ENCODE measurements around the gene FIBP. TPM values are rescaled to one million over a fixed set of nuclear protein-coding genes. Genes with fewer than 3 reads are reported as not detected.
A peak's percentile ranks its signal among the peaks of the same experiment; 100 is the strongest.

FIBP gene
- total RNA-seq, 3 donors from 2014 or later, result 51.2 to 68.5 (median 51.7) TPM

DNA sequence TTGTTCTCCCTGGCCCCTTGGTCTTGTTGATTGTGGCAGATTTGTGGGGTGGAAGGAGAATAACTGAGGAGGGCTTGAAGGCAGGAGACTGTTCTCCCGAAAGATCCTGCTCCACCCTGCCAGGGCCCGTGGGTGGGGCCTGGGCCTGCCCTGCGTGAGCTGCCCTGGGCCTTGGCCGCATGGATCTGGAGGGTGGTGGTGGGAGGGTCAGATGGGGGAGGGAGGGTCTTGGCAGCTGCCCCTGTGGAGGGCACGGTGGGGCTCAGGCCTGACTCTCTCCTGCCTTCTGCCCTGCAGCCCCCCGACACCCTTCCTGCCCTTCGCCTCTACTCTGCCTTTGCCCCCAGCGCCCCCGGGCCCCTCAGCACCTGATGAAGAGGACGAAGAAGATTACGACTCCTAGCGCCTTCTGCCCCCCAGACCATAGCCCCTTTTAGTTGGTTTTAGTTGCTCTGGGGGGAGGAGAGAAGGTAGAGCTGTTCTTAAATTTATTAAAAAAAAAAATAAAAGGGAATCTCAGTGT is 32.8 kb upstream of the FIBP start:
- Histone ChIP-seq H3K4me1 (peaks cover 7 to 26% of the 10 kb centered on the region in 2 donors), H3K9me3 (no peaks in the 10 kb centered on the region), H3K27ac (peak overlapping the region in 1 of 2 donors; percentile 99), H3K27me3 (no peaks in the 10 kb centered on the region), H3K36me3 (no peaks in the 10 kb centered on the region), H3K4me3 (peak overlapping the region in 2 of 3 donors; percentile 95 to 98)
- TF ChIP-seq POLR2AphosphoS5 (IDR thresholded peaks at IDR 0.05), result no peak
- no peak for TF ChIP-seq POLR2A (IDR thresholded peaks at IDR 0.05)
- TF ChIP-seq, protein P1, sequence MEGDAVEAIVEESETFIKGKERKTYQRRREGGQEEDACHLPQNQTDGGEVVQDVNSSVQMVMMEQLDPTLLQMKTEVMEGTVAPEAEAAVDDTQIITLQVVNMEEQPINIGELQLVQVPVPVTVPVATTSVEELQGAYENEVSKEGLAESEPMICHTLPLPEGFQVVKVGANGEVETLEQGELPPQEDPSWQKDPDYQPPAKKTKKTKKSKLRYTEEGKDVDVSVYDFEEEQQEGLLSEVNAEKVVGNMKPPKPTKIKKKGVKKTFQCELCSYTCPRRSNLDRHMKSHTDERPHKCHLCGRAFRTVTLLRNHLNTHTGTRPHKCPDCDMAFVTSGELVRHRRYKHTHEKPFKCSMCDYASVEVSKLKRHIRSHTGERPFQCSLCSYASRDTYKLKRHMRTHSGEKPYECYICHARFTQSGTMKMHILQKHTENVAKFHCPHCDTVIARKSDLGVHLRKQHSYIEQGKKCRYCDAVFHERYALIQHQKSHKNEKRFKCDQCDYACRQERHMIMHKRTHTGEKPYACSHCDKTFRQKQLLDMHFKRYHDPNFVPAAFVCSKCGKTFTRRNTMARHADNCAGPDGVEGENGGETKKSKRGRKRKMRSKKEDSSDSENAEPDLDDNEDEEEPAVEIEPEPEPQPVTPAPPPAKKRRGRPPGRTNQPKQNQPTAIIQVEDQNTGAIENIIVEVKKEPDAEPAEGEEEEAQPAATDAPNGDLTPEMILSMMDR (IDR thresholded peaks at IDR 0.05), result no peak
- DNase-seq (ENCODE audit: low spot score in 2 of 2), result no peak
- intact Hi-C loops (cut with DNase I; ENCODE audit: low total_unique reads), result no loop called here

DNA sequence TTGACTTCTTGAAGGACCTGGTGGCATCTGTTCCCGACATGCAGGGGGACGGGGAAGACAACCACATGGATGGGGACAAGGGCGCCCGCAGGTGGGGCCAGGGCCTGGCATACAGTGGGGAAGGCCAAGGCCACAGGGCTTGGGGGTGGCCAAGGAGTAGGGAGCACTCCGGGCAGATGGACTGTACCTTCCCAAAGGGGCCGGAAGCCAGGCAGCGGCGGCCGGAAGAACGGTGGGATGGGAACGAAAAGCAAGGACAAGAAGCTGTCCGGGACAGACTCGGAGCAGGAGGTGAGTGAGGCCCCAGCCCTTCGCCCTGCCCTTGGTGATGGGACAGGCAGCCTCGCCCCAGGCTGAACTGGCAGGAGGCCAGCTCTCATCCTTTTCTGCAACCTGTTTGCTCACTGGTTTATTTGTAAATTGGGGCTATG is 32.1 kb upstream of the FIBP start:
- intact Hi-C loops (cut with DNase I; ENCODE audit: low total_unique reads), result loop anchor here (1.0 kb wide), 1 partner anchor 30 kb away; the partner anchor contains the start of gene CCDC85B
- Histone ChIP-seq H3K27me3 (no peaks in the 10 kb centered on the region), H3K36me3 (no peaks in the 10 kb centered on the region), H3K27ac (peak overlapping the region; percentile 94 to 99), H3K4me3 (peak overlapping the region; percentile 78 to 98 (median 95)), H3K4me1 (peaks cover 9 to 29% of the 10 kb centered on the region in 2 donors), H3K9me3 (no peaks in the 10 kb centered on the region)
- no peak for TF ChIP-seq POLR2A (IDR thresholded peaks at IDR 0.05)
- no peak for TF ChIP-seq POLR2AphosphoS5 (IDR thresholded peaks at IDR 0.05)
- TF ChIP-seq, protein P1 (IDR thresholded peaks at IDR 0.05), result no peak
- DNase-seq (ENCODE audit: low spot score in 2 of 2), result no peak

DNA sequence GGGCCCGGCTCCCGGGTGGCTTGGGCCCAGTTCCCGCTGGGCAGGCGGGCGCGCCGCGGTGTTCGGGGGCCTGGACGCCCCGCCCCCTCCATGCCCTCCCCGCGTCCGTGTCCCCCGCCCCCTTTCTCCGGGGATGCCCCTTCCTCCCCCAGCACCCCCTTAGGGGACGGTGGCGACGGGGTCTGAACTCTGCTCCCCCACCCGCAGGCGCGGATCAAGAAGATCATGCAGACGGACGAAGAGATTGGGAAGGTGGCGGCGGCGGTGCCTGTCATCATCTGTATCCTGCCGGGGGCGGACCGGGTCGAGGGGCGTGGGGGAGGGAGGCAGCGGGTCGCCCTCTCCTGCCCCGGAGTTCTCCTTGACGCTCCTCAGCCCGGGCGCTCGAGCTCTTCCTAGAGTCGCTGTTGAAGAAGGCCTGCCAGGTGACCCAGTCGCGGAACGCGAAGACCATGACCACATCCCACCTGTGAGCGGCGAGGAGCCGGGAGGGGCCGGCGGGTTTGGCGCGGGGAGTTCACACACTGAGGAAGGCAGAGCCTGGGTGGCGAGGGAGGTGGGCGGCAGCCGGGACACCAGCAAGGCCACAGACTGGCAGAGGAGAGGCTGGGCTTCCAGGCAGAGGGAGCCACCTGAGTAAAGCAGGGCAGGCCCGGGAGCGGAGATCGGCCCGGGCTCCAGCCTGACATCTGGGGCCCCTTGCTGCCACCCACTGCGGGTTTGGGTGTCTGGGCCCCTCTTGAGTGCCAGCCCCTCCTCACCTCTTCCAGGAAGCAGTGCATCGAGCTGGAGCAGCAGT is 31.5 kb upstream of the FIBP start:
- no peaks in the 10 kb centered on the region for H3K36me3 ChIP-seq
- TF ChIP-seq POLR2AphosphoS5 (IDR thresholded peaks at IDR 0.05) (peak in 1 of 3 donors; percentile 19), POLR2A (IDR thresholded peaks at IDR 0.05) (no peak)
- TF ChIP-seq, protein P1 (IDR thresholded peaks at IDR 0.05), result no peak
- peak overlapping the region; percentile 78 to 98 (median 95) for H3K4me3 ChIP-seq
- H3K27me3 ChIP-seq, result no peaks in the 10 kb centered on the region
- peak overlapping the region; percentile 94 to 99 for H3K27ac ChIP-seq
- H3K9me3 ChIP-seq, result no peaks in the 10 kb centered on the region
- peak in 1 of 2 donors; percentile 57 for DNase-seq (ENCODE audit: low spot score in 2 of 2)
- H3K4me1 ChIP-seq, result peaks cover 9 to 29% of the 10 kb centered on the region in 2 donors
- intact Hi-C loops (cut with DNase I; ENCODE audit: low total_unique reads), result loop anchor here (1.0 kb wide), 1 partner anchor 29 kb away; the partner anchor contains the start of gene CCDC85B

DNA sequence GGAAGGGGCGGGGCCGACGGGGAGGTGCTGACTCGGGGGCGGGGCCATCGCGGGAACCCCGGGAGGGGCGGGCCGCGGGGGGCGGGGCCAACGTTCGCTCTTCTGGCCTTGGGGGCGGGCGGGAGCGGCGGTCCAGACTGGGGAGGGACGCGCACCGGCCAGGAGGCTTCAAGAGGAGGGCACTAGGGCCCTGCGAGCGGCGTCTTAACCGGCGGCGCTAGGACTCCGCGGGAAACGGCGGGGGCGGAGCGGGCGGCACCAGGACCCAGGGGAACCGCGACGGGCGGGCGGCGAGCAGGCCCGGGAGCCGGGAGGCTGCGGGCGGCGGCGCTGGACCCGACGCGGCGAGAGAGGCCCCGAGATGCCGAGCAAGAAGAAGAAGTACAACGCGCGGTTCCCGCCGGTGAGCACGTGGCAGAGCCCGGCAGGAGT is 30.9 kb upstream of the FIBP start, which contains the start of gene DRAP1:
DRAP1 (plus strand) TSS at position 286 of the 432 bp plus-strand sequence; CDS start at position 362, 76 bp downstream.
- Histone ChIP-seq H3K27me3 (no peaks in the 10 kb centered on the region), H3K9me3 (no peaks in the 10 kb centered on the region), H3K36me3 (no peaks in the 10 kb centered on the region), H3K4me1 (peaks cover 9 to 29% of the 10 kb centered on the region in 2 donors), H3K4me3 (peak within 1 kb of the TSS; percentile 78 to 98 (median 95)), H3K27ac (peak within 1 kb of the TSS; percentile 94 to 99)
- DNase-seq (ENCODE audit: low spot score in 2 of 2), result peak; percentile 98 to 99
- intact Hi-C loops (cut with DNase I; ENCODE audit: low total_unique reads), result no loop called here
- TF ChIP-seq, protein P1 (IDR thresholded peaks at IDR 0.05), result no peak
- TF ChIP-seq POLR2AphosphoS5 (IDR thresholded peaks at IDR 0.05) (peak; percentile 46 to 74 (median 52)), POLR2A (IDR thresholded peaks at IDR 0.05) (no peak)
